Calu3 (cell line): ENCODE measurements around the gene CDK6. TPM values are rescaled to one million over a fixed set of nuclear protein-coding genes. Genes with fewer than 3 reads are reported as not detected.

Source experiments
- BruUV-seq: library from RNA; stranded (reverse); fragments of 400-500 nt; replicated peaks from 2 replicates; lab custom pipeline; 2021; lab: Mats Ljungman, UMichigan
- CTCF ChIA-PET: fragments of 300-600 bp; sonication (Branson Sonifier 250); formaldehyde crosslinking; loops from one replicate; lab custom pipeline; 2022; ENCODE audit warnings: antibody characterized with exemption; lab: Charles Lee
- DNase-seq: peaks from one replicate; pipeline ENCODE4 v3.0.0; 2022
- H3K27ac Mint-ChIP-seq: one replicate; pipeline ENCODE4 v1.8.0; 2022; ENCODE audit warnings: mixed read lengths; ENCODE audit not compliant: unreplicated experiment
- H3K27me3 Mint-ChIP-seq: one replicate; pipeline ENCODE4 v1.8.0; 2022; ENCODE audit warnings: mixed read lengths; ENCODE audit not compliant: unreplicated experiment
- H3K36me3 Mint-ChIP-seq: one replicate; pipeline ENCODE4 v1.8.0; 2022; ENCODE audit warnings: mild to moderate bottlenecking, moderate library complexity, mixed read lengths; ENCODE audit not compliant: insufficient read depth, unreplicated experiment
- H3K4me1 Mint-ChIP-seq: one replicate; pipeline ENCODE4 v1.8.0; 2022; ENCODE audit warnings: mild to moderate bottlenecking, low read depth, mixed read lengths; ENCODE audit not compliant: unreplicated experiment
- H3K4me3 Mint-ChIP-seq: one replicate; pipeline ENCODE4 v1.8.0; 2022; ENCODE audit warnings: mild to moderate bottlenecking, low read depth, moderate library complexity, mixed read lengths; ENCODE audit not compliant: unreplicated experiment
- H3K9me3 Mint-ChIP-seq: one replicate; pipeline ENCODE4 v1.8.0; 2022; ENCODE audit warnings: low read depth, mixed read lengths; ENCODE audit not compliant: unreplicated experiment
- CTCF ChIP-seq: fragments of 200-600 bp; IDR thresholded peaks from one replicate; pipeline ENCODE4 v1.8.0; 2022; ENCODE audit warnings: antibody characterized with exemption; ENCODE audit not compliant: unreplicated experiment
- intact Hi-C: fragments of 100-400 bp; cut with micrococcal nuclease; formaldehyde crosslinking; loops from one replicate; pipeline ENCODE4 v1.10.0; 2022; ENCODE audit not compliant: unreplicated experiment
- total RNA-seq: library from RNA; stranded (reverse); gene quantifications from 2 replicates; pipeline ENCODE4 v1.2.3, GENCODE V29; 2022

CDK6 gene
- total RNA-seq, 1 experiment from 2014 or later = 87.9 TPM

GRCh38 chr7:92569137-92569536, 267.2 kb downstream of the CDK6 start:
- intact Hi-C loops = no loop called here
- CTCF ChIA-PET = no interaction called here
- Mint-ChIP-seq H3K36me3 (peaks cover 37% of the 10 kb centered on the region), H3K9me3 (no peaks in the 10 kb centered on the region), H3K27ac (no peak overlapping the region), H3K4me3 (no peak overlapping the region), H3K27me3 (no peaks in the 10 kb centered on the region), H3K4me1 (no peaks in the 10 kb centered on the region)
- no TSS peak for BruUV-seq
- TF ChIP-seq CTCF = no peak
- no peak for DNase-seq

- H3K27me3 Mint-ChIP-seq = no peaks in the 10 kb centered on the region
- H3K9me3 Mint-ChIP-seq = no peaks in the 10 kb centered on the region
- no peak for TF ChIP-seq CTCF
- intact Hi-C loops = no loop called here
- BruUV-seq = no TSS peak
- H3K27ac Mint-ChIP-seq = no peak overlapping the region
- CTCF ChIA-PET = no interaction called here
- no peaks in the 10 kb centered on the region for H3K4me1 Mint-ChIP-seq
- no peak for DNase-seq
- H3K4me3 Mint-ChIP-seq = no peak overlapping the region
- peaks cover 40% of the 10 kb centered on the region for H3K36me3 Mint-ChIP-seq
Measured at GRCh38 chr7:92567460-92567859, 268.9 kb downstream of the CDK6 start.

- Mint-ChIP-seq H3K27ac (peak overlapping the region; percentile 3), H3K4me3 (no peak overlapping the region), H3K36me3 (peaks cover 42% of the 10 kb centered on the region), H3K27me3 (no peaks in the 10 kb centered on the region), H3K4me1 (no peaks in the 10 kb centered on the region), H3K9me3 (no peaks in the 10 kb centered on the region)
- TF ChIP-seq CTCF = no peak
- no peak for DNase-seq
- no TSS peak for BruUV-seq
- intact Hi-C loops = no loop called here
- CTCF ChIA-PET = no interaction called here
Measured at GRCh38 chr7:92563345-92563744, 273.0 kb downstream of the CDK6 start.

GRCh38 chr7:92560602-92561001, 275.8 kb downstream of the CDK6 start:
- no peak for TF ChIP-seq CTCF
- H3K4me1 Mint-ChIP-seq = no peaks in the 10 kb centered on the region
- H3K27me3 Mint-ChIP-seq = no peaks in the 10 kb centered on the region
- no peak overlapping the region for H3K27ac Mint-ChIP-seq
- H3K9me3 Mint-ChIP-seq = no peaks in the 10 kb centered on the region
- intact Hi-C loops = no loop called here
- CTCF ChIA-PET = no interaction called here
- no peak overlapping the region for H3K4me3 Mint-ChIP-seq
- DNase-seq = no peak
- peaks cover 42% of the 10 kb centered on the region for H3K36me3 Mint-ChIP-seq
- no TSS peak for BruUV-seq
